Keratinocyte (primary cell): Measurements from ENCODE around the gene CD96.

Experiments used
- CTCF ChIP-seq, 3 experiments: IDR thresholded peaks in 1 of 3; conservative IDR thresholded peaks in 1 of 3; optimal IDR thresholded peaks in 1 of 3; 2 replicates in 2 of 3; 3 replicates in 1 of 3; pipeline versions ENCODE3 to v1.5.1; 2011; ENCODE audit warnings: low read length in 3 of 3, mild to moderate bottlenecking in 3 of 3, moderate library complexity in 2 of 3, control low read depth in 1 of 3, inconsistent platforms in 1 of 3; ENCODE audit not compliant: insufficient read depth in 2 of 3; ENCODE audit errors: extremely low read depth in 1 of 3
- EZH2 ChIP-seq: IDR thresholded peaks from one replicate; pipeline ENCODE4 v1.6.1; 2012; ENCODE audit warnings: inconsistent platforms, mild to moderate bottlenecking, low read length, moderate library complexity

GRCh38 chr3:111668326-111668725, 126.3 kb downstream of the CD96 start:
- TF ChIP-seq EZH2 (no peak), CTCF (optimal IDR thresholded peaks at IDR 0.05 in 1 of 3, IDR thresholded peaks at IDR 0.05 in 1 of 3, conservative IDR thresholded peaks at IDR 0.05 in 1 of 3; ENCODE audit: extremely low read depth in 1 of 3, insufficient read depth in 2 of 3, low read length in 3 of 3) (no peak)
